MCF 10A (cell line): ENCODE results near the gene MRPL42. TPM values are rescaled to one million over a fixed set of nuclear protein-coding genes. Genes with fewer than 3 reads are reported as not detected.

Experiments
- BruUV-seq: library from RNA; stranded (reverse); fragments of 400-500 nt; replicated peaks from 2 replicates; lab custom pipeline; 2021; lab: Mats Ljungman, UMichigan
- CTCF ChIA-PET: fragments of 300-600 bp; sonication (Branson Sonifier 250); formaldehyde crosslinking; extraction: SDS; loops from one replicate; lab custom pipeline; 2021; ENCODE audit warnings: antibody characterized with exemption, inconsistent platforms; lab: Yijun Ruan, JAX
- POLR2A ChIA-PET: fragments of 300-600, 350-650 bp; sonication (Branson Sonifier 250); formaldehyde crosslinking; extraction: SDS; loops from one replicate; lab custom pipeline; 2020; ENCODE audit warnings: antibody characterized with exemption, inconsistent platforms; lab: Yijun Ruan, JAX
- DNase-seq: peaks from one replicate; pipeline ENCODE4 v3.0.0-alpha.2; 2018; ENCODE audit not compliant: unreplicated experiment
- H3K27ac Mint-ChIP-seq: one replicate; pipeline ENCODE4 v1.8.0; 2022; ENCODE audit warnings: mild to moderate bottlenecking, low read depth, mixed read lengths; ENCODE audit not compliant: unreplicated experiment
- H3K27me3 Mint-ChIP-seq: one replicate; pipeline ENCODE4 v1.8.0; 2022; ENCODE audit warnings: mixed read lengths; ENCODE audit not compliant: insufficient read depth, unreplicated experiment
- H3K36me3 Mint-ChIP-seq: one replicate; pipeline ENCODE4 v1.8.0; 2022; ENCODE audit warnings: mild to moderate bottlenecking, moderate library complexity, mixed read lengths; ENCODE audit not compliant: insufficient read depth, unreplicated experiment
- H3K4me1 Mint-ChIP-seq: one replicate; pipeline ENCODE4 v1.8.0; 2022; ENCODE audit warnings: mixed read lengths; ENCODE audit not compliant: insufficient read depth, unreplicated experiment
- H3K4me3 Mint-ChIP-seq: one replicate; pipeline ENCODE4 v1.8.0; 2022; ENCODE audit warnings: mild to moderate bottlenecking, moderate library complexity, mixed read lengths; ENCODE audit not compliant: unreplicated experiment
- H3K9me3 Mint-ChIP-seq: one replicate; pipeline ENCODE4 v1.8.0; 2022; ENCODE audit warnings: mixed read lengths; ENCODE audit not compliant: unreplicated experiment
- CTCF ChIP-seq: fragments of 200-600 bp; IDR thresholded peaks from one replicate; pipeline ENCODE4 v1.8.0; 2022; ENCODE audit warnings: antibody characterized with exemption, mild to moderate bottlenecking; ENCODE audit not compliant: unreplicated experiment
- intact Hi-C: fragments of 100-400 bp; cut with micrococcal nuclease; formaldehyde crosslinking; loops from 2 replicates; pipeline ENCODE4 v1.14.1; 2022
- total RNA-seq: library from RNA; stranded (reverse); gene quantifications from 2 replicates; pipeline ENCODE4 v1.2.3, GENCODE V29; 2022

The MRPL42 gene
- total RNA-seq, 1 experiment from 2014 or later, result 90.2 TPM

DNA sequence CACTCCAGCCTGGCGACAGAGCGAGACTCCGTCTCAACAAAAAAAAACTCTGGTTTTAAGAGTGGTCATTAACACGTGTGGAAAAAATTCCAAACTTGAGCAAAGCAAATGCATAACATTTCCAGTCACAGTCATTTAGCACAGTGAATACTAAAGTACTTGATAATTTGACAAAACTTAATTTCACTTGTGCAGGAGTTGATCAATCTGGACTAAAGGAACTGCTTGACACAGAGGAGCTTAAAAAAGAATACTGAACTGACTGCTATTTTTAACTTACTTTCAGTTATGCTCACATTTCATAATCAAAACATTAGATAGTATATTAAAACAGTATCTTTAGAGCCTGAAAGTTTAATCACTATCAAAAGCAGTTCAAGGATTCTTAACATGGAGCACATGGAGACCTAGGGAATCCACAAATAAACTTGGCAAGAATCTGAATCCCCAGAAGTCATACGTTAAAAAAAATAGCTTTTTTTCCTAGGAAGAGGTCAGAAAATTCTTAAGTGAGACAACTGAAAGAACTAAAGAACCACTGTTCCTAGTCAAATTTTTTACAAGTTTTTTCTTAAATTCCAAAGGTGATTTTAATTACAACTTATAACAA is 33.0 kb upstream of the MRPL42 start:
- no peak for TF ChIP-seq CTCF
- no peak for DNase-seq
- CTCF ChIA-PET, result interaction anchor here (1.2 to 2.8 kb wide), 3 partner anchors 9 to 667 kb away, joined by 4 to 13 read pairs (median 5); no protein-coding TSS in a partner anchor
- H3K27me3 Mint-ChIP-seq, result no peaks in the 10 kb centered on the region
- peaks cover 33% of the 10 kb centered on the region for H3K4me1 Mint-ChIP-seq
- POLR2A ChIA-PET, result interaction anchor here (1.2 to 3.1 kb wide), 3 partner anchors 8 to 33 kb away, joined by 3 to 8 read pairs (median 7); partner anchors contain the start of gene MRPL42
- H3K36me3 Mint-ChIP-seq, result peaks cover 4% of the 10 kb centered on the region
- intact Hi-C loops, result no loop called here
- BruUV-seq, result no TSS peak
- H3K9me3 Mint-ChIP-seq, result no peaks in the 10 kb centered on the region
- H3K27ac Mint-ChIP-seq, result no peak overlapping the region
- no peak overlapping the region for H3K4me3 Mint-ChIP-seq

GRCh38 chr12:93438266-93439050 is 28.9 kb upstream of the MRPL42 start:
- intact Hi-C loops, result no loop called here
- peaks cover 4% of the 10 kb centered on the region for H3K36me3 Mint-ChIP-seq
- TF ChIP-seq CTCF, result no peak
- no peak overlapping the region for H3K27ac Mint-ChIP-seq
- peaks cover 41% of the 10 kb centered on the region for H3K4me1 Mint-ChIP-seq
- POLR2A ChIA-PET, result interaction anchor here (0.6 to 1.6 kb wide), 5 partner anchors 18 to 1206 kb away, joined by 3 to 8 read pairs (median 3); partner anchors contain the start of genes EEA1 and NUDT4
- no peaks in the 10 kb centered on the region for H3K9me3 Mint-ChIP-seq
- H3K27me3 Mint-ChIP-seq, result no peaks in the 10 kb centered on the region
- CTCF ChIA-PET, result interaction anchor here (0.8 to 1.1 kb wide), 2 partner anchors 30 to 654 kb away, joined by 3 read pairs; no protein-coding TSS in a partner anchor
- BruUV-seq, result no TSS peak
- H3K4me3 Mint-ChIP-seq, result no peak overlapping the region
- DNase-seq, result no peak

- Mint-ChIP-seq H3K9me3 (no peaks in the 10 kb centered on the region), H3K4me1 (peaks cover 41% of the 10 kb centered on the region), H3K27ac (peak overlapping the region; percentile 98), H3K27me3 (no peaks in the 10 kb centered on the region), H3K4me3 (peak overlapping the region; percentile 99), H3K36me3 (no peaks in the 10 kb centered on the region)
- no peak for DNase-seq
- BruUV-seq, result TSS peak; percentile 45
- POLR2A ChIA-PET, result interaction anchor here (0.7 to 1.4 kb wide), 5 partner anchors 11 to 1529 kb away, joined by 3 read pairs; partner anchors contain the start of gene MRPL42
- TF ChIP-seq CTCF, result no peak
- intact Hi-C loops, result no loop called here
- CTCF ChIA-PET, result no interaction called here
Observed at GRCh38 chr12:93440043-93440835, 27.1 kb upstream of the MRPL42 start.
